Naive B cell (primary cell): Measurements from ENCODE around the gene COL5A2. TPM values are rescaled to one million over a fixed set of nuclear protein-coding genes. Genes with fewer than 3 reads are reported as not detected.

ENCODE experiments used
- ATAC-seq, 2 donors: fragments of 150-1000 bp; cut with Tn5 transposase; 2 replicates each; pipeline ENCODE4 v1.10.0; 2021; ENCODE audit warnings: low read depth in 2 of 2, mild to moderate bottlenecking in 2 of 2, moderate library complexity in 2 of 2
- DNase-seq: peaks from one replicate; pipeline ENCODE4 v3.0.0; 2022
- H3K27ac Mint-ChIP-seq, 6 donors: one replicate each; pipeline ENCODE4 v1.8.0; 2020 to 2022; ENCODE audit warnings: mild to moderate bottlenecking in 6 of 6, mixed read lengths in 6 of 6, moderate library complexity in 5 of 6, inconsistent platforms in 2 of 6
- H3K27me3 Mint-ChIP-seq, 3 donors: one replicate each; pipeline ENCODE4 v1.8.0; 2021 to 2022; ENCODE audit warnings: mixed read lengths in 3 of 3, mild to moderate bottlenecking in 1 of 3
- H3K36me3 Mint-ChIP-seq, 2 donors: one replicate each; pipeline ENCODE4 v1.8.0; 2020 to 2022; ENCODE audit warnings: mixed read lengths in 2 of 2, inconsistent platforms in 1 of 2, mild to moderate bottlenecking in 1 of 2
- H3K4me1 Mint-ChIP-seq, 3 donors: one replicate each; pipeline ENCODE4 v1.8.0; 2020 to 2022; ENCODE audit warnings: mixed read lengths in 3 of 3, inconsistent platforms in 1 of 3, mild to moderate bottlenecking in 1 of 3, moderate library complexity in 1 of 3
- H3K4me3 Mint-ChIP-seq, 8 donors: one replicate each; pipeline ENCODE4 v1.8.0; 2020 to 2022; ENCODE audit warnings: mild to moderate bottlenecking in 8 of 8, mixed read lengths in 8 of 8, moderate library complexity in 8 of 8, inconsistent platforms in 2 of 8
- H3K9me3 Mint-ChIP-seq, 7 donors: one replicate each; pipeline ENCODE4 v1.8.0; 2020 to 2022; ENCODE audit warnings: mixed read lengths in 7 of 7, mild to moderate bottlenecking in 5 of 7, inconsistent platforms in 2 of 7, moderate library complexity in 1 of 7
- polyA plus RNA-seq, 6 donors: library from polyadenylated mRNA; unstranded; fragments of 300-500 nt; fragmentation: Illumina TruSeq; gene quantifications; one replicate each; pipeline ENCODE4 v1.2.3, GENCODE V29; 2021; ENCODE audit warnings: low read depth in 6 of 6

Gene COL5A2
- polyA plus RNA-seq, 6 donors from 2014 or later: 0.13 to 0.31 TPM; not detected in 4

GRCh38 chr2:189066037-189066436 is 113.5 kb downstream of the COL5A2 start:
- no peak for ATAC-seq
- H3K4me3 Mint-ChIP-seq: no peak overlapping the region
- no peaks in the 10 kb centered on the region for H3K4me1 Mint-ChIP-seq
- no peak for DNase-seq
- peak overlapping the region in 1 of 6 donors; percentile 57 for H3K27ac Mint-ChIP-seq
- H3K9me3 Mint-ChIP-seq: no peaks in the 10 kb centered on the region
- H3K36me3 Mint-ChIP-seq: no peaks in the 10 kb centered on the region
- no peaks in the 10 kb centered on the region for H3K27me3 Mint-ChIP-seq

DNA sequence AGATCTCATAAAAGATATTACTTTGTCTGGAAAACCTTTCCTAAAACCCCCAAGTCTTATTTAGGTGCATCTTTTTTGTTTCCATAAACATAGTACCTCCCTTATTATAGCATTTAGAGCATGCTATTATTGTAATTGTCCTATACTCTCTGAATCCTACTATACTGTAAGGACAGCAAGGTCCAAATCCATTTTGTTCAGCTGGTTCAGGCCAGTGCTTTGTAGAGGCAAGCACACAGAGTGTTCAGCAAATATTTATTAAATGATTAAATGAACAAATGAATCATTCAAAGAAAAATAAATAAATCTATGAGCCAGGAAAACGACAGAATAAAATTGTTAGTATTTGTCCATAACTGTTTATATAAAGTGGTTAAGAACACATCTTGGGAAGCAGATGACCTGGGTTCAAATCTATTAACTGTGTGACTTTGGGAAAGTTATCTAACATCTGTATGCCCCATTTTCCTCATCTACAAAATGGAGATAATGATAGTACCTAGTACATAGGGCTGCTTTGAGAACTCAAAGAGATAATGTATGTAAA is 119.4 kb downstream of the COL5A2 start:
- Mint-ChIP-seq H3K27ac (no peak overlapping the region), H3K4me1 (no peaks in the 10 kb centered on the region), H3K9me3 (no peaks in the 10 kb centered on the region), H3K27me3 (no peaks in the 10 kb centered on the region), H3K36me3 (no peaks in the 10 kb centered on the region), H3K4me3 (no peak overlapping the region)
- no peak for ATAC-seq
- no peak for DNase-seq

- H3K27ac Mint-ChIP-seq: no peak overlapping the region
- no peaks in the 10 kb centered on the region for H3K27me3 Mint-ChIP-seq
- no peaks in the 10 kb centered on the region for H3K4me1 Mint-ChIP-seq
- no peak overlapping the region for H3K4me3 Mint-ChIP-seq
- no peaks in the 10 kb centered on the region for H3K36me3 Mint-ChIP-seq
- ATAC-seq (no peak), DNase-seq (no peak)
- H3K9me3 Mint-ChIP-seq: no peaks in the 10 kb centered on the region
Observed at GRCh38 chr2:189057316-189057715, 122.2 kb downstream of the COL5A2 start.

DNA sequence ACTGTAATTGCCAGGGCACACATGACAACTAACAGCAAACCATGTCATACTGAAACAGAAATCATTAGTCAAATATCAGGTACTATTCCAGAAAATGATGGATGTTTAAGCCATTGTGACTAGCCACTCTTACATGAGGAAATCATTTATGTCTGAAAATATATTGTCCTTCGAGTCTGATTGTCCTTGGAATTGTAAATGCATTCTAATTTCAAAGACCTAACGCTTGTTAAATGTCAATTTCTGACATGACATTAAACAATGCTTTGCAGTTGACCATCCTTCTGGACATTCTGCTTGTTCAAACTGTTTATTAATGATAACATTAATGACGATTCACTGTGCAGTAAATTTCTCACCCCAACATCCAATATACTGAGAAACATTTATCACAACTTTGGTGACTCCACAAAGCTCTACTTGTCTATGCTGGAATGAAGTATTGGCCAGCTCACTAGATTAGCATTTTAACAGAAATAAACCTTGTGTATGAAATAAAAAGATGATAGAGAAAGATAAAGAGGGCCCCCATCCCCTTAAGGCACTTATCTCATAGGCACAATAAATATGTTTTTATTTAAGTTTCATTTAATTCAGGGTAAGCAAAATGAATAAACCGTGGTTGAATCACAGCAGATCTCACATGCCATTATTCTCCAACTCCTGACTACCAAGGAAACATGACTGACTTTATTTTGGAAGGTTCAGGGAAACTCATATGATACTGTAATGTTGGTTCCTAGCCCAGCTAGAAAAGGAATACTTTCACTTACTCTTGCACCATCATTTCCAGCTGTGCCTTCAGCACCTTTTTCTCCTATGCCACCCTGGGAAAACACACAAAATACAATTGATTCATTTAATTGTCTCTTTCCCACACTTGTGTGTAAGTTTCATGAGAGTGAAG is 123.1 kb downstream of the COL5A2 start:
- no peak overlapping the region for H3K27ac Mint-ChIP-seq
- no peaks in the 10 kb centered on the region for H3K27me3 Mint-ChIP-seq
- H3K4me1 Mint-ChIP-seq: no peaks in the 10 kb centered on the region
- ATAC-seq: no peak
- H3K4me3 Mint-ChIP-seq: no peak overlapping the region
- H3K9me3 Mint-ChIP-seq: no peaks in the 10 kb centered on the region
- no peak for DNase-seq
- H3K36me3 Mint-ChIP-seq: no peaks in the 10 kb centered on the region

DNA sequence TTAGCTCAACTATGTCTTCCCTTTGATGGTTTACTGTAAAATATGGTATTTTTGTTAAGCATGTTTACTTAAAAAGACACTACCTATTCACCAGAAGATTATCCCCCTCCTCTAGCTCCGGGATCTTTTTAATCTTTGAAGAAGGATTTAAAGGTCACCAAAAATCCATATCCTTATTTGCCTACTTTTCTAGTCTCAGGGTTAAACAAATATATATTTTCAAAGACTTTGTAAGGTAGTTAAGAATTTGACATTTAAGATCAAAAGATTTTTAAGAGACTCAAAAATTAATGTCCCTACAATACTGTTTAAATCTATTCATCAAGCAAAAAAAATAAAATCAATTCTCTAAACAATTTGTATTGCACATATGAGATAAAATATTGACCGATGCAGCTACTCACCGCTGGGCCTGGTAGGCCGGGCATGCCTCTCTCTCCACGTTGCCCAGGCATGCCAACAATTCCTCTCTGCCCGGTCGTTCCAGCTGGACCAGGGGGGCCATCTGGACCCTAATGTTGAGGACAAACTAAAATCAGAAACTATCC is 129.3 kb downstream of the COL5A2 start:
- H3K27me3 Mint-ChIP-seq: no peaks in the 10 kb centered on the region
- no peak overlapping the region for H3K27ac Mint-ChIP-seq
- H3K4me3 Mint-ChIP-seq: peak overlapping the region in 1 of 8 donors; percentile 22
- DNase-seq: no peak
- H3K4me1 Mint-ChIP-seq: no peaks in the 10 kb centered on the region
- no peaks in the 10 kb centered on the region for H3K9me3 Mint-ChIP-seq
- no peak for ATAC-seq
- no peaks in the 10 kb centered on the region for H3K36me3 Mint-ChIP-seq

GRCh38 chr2:189049709-189050164 is 129.8 kb downstream of the COL5A2 start:
- H3K27me3 Mint-ChIP-seq: no peaks in the 10 kb centered on the region
- DNase-seq: no peak
- no peak for ATAC-seq
- no peak overlapping the region for H3K27ac Mint-ChIP-seq
- no peak overlapping the region for H3K4me3 Mint-ChIP-seq
- no peaks in the 10 kb centered on the region for H3K4me1 Mint-ChIP-seq
- no peaks in the 10 kb centered on the region for H3K9me3 Mint-ChIP-seq
- no peaks in the 10 kb centered on the region for H3K36me3 Mint-ChIP-seq

GRCh38 chr2:189048189-189048588 is 131.4 kb downstream of the COL5A2 start:
- Mint-ChIP-seq H3K27me3 (no peaks in the 10 kb centered on the region), H3K36me3 (no peaks in the 10 kb centered on the region), H3K4me1 (no peaks in the 10 kb centered on the region), H3K9me3 (no peaks in the 10 kb centered on the region), H3K4me3 (no peak overlapping the region), H3K27ac (no peak overlapping the region)
- no peak for ATAC-seq
- no peak for DNase-seq

- H3K27ac Mint-ChIP-seq: no peak overlapping the region
- no peaks in the 10 kb centered on the region for H3K27me3 Mint-ChIP-seq
- no peaks in the 10 kb centered on the region for H3K9me3 Mint-ChIP-seq
- DNase-seq (no peak), ATAC-seq (no peak)
- H3K4me3 Mint-ChIP-seq: no peak overlapping the region
- H3K36me3 Mint-ChIP-seq: no peaks in the 10 kb centered on the region
- H3K4me1 Mint-ChIP-seq: no peaks in the 10 kb centered on the region
Observed at GRCh38 chr2:189047171-189047888, 132.2 kb downstream of the COL5A2 start.

DNA sequence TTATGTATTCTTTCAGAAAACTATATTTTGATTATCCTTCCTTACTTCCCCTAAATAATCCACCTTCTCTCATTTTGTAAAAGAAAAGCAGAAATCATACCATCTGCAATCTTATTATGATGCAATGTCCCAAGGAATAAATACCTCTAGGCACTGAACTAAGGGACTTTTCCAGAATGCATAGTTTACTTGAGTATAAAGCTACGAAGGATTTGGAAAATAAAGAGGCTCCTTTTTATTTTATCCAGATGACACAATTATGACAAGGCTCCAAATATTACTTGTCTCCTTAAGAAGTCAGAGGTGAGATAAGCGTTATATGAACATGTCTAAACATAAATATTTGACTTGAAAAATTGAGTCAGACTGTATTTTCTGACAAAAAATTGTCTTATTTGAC is 133.2 kb downstream of the COL5A2 start:
- Mint-ChIP-seq H3K9me3 (no peaks in the 10 kb centered on the region), H3K4me1 (no peaks in the 10 kb centered on the region), H3K4me3 (no peak overlapping the region), H3K36me3 (no peaks in the 10 kb centered on the region), H3K27ac (no peak overlapping the region), H3K27me3 (no peaks in the 10 kb centered on the region)
- no peak for ATAC-seq
- no peak for DNase-seq

GRCh38 chr2:189045836-189046235 is 133.7 kb downstream of the COL5A2 start:
- no peak for DNase-seq
- ATAC-seq: no peak
- no peak overlapping the region for H3K4me3 Mint-ChIP-seq
- H3K36me3 Mint-ChIP-seq: no peaks in the 10 kb centered on the region
- no peaks in the 10 kb centered on the region for H3K9me3 Mint-ChIP-seq
- no peaks in the 10 kb centered on the region for H3K27me3 Mint-ChIP-seq
- H3K27ac Mint-ChIP-seq: no peak overlapping the region
- no peaks in the 10 kb centered on the region for H3K4me1 Mint-ChIP-seq

DNA sequence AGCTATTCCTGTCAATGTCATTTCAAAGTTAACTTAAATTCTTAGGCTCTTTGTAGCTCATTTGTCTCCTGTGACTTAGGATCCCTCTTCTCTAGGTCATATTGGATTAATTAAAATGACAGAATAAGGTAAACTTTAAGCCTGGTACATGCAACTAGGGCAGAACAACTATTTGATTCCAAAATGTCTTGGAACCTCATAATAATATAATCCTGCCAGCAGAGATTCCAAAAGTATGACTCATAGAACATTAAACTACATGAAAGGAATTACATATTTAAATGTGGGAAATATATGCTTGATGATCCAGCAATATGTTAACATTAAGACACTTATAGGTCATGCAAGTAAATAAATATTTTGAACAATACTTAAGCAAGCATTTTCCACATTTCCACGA is 142.0 kb downstream of the COL5A2 start:
- no peak for DNase-seq
- no peaks in the 10 kb centered on the region for H3K4me1 Mint-ChIP-seq
- H3K9me3 Mint-ChIP-seq: peaks cover 0 to 2% (median 0%) of the 10 kb centered on the region in 7 donors
- no peaks in the 10 kb centered on the region for H3K27me3 Mint-ChIP-seq
- H3K27ac Mint-ChIP-seq: no peak overlapping the region
- H3K36me3 Mint-ChIP-seq: no peaks in the 10 kb centered on the region
- no peak overlapping the region for H3K4me3 Mint-ChIP-seq
- ATAC-seq: no peak

- ATAC-seq (no peak), DNase-seq (no peak)
- H3K36me3 Mint-ChIP-seq: no peaks in the 10 kb centered on the region
- no peak overlapping the region for H3K27ac Mint-ChIP-seq
- no peaks in the 10 kb centered on the region for H3K27me3 Mint-ChIP-seq
- no peaks in the 10 kb centered on the region for H3K4me1 Mint-ChIP-seq
- peaks cover 0 to 4% (median 0%) of the 10 kb centered on the region in 7 donors for H3K9me3 Mint-ChIP-seq
- H3K4me3 Mint-ChIP-seq: no peak overlapping the region
Observed at GRCh38 chr2:189024901-189025618, 154.5 kb downstream of the COL5A2 start.

DNA sequence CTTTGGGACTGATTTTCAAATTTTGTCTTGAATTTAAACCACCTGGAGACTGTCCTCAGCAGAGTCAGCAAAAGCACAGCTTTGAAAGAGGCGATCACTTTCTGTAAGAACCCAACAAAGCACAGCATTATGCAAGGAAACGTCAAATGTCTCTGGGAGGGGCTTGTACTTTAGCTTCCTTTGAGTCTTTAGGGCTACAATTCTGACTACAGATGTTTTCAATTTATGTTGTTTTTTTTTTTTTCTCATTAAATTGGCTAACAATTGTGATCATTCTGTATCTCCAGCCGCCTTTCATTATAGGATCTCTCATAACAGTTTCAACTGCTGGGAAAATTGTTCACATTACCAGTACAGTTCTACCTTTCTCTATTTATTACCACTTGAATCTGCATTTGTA is 157.1 kb downstream of the COL5A2 start:
- Mint-ChIP-seq H3K4me1 (no peaks in the 10 kb centered on the region), H3K27me3 (no peaks in the 10 kb centered on the region), H3K9me3 (peaks cover 0 to 4% (median 0%) of the 10 kb centered on the region in 7 donors), H3K27ac (no peak overlapping the region), H3K4me3 (no peak overlapping the region), H3K36me3 (no peaks in the 10 kb centered on the region)
- ATAC-seq: no peak
- DNase-seq: no peak
